GM19455 (cell line): ENCODE measurements around the gene KANK4.

Experiments
- ATAC-seq: cut with Tn5 transposase; IDR thresholded peaks from one replicate; pipeline ENCODE4 v1.9.1; 2021; ENCODE audit not compliant: unreplicated experiment

KANK4 gene

GRCh38 chr1:62318756-62319544 lies at the start of gene KANK4:
Gene KANK4 (minus strand): TSS chr1:62319434. CDS start chr1:62281564, 37,870 bp downstream.
- no peak for ATAC-seq

- ATAC-seq, result no peak
Measured at GRCh38 chr1:62368989-62369388, 49.8 kb upstream of the KANK4 start.

- ATAC-seq, result no peak
Measured at GRCh38 chr1:62367005-62367557, 47.8 kb upstream of the KANK4 start.

GRCh38 chr1:62364721-62365120 lies 45.5 kb upstream of the KANK4 start:
- ATAC-seq, result no peak

- ATAC-seq, result no peak
Measured at GRCh38 chr1:62362926-62363325, 43.7 kb upstream of the KANK4 start.

- no peak for ATAC-seq
Measured at GRCh38 chr1:62362061-62362917, 43.1 kb upstream of the KANK4 start.

- no peak for ATAC-seq
Measured at GRCh38 chr1:62361431-62361830, 42.2 kb upstream of the KANK4 start.

- ATAC-seq, result no peak
Measured at GRCh38 chr1:62358665-62359373, 39.6 kb upstream of the KANK4 start.

GRCh38 chr1:62357916-62358315 lies 38.7 kb upstream of the KANK4 start:
- ATAC-seq, result no peak

GRCh38 chr1:62356257-62356835 lies 37.1 kb upstream of the KANK4 start:
- ATAC-seq, result no peak

- no peak for ATAC-seq
Measured at GRCh38 chr1:62355095-62355494, 35.9 kb upstream of the KANK4 start.

GRCh38 chr1:62353853-62354252 lies 34.6 kb upstream of the KANK4 start:
- ATAC-seq, result no peak

GRCh38 chr1:62352387-62352786 lies 33.2 kb upstream of the KANK4 start:
- ATAC-seq, result no peak

- ATAC-seq, result no peak
Measured at GRCh38 chr1:62349470-62350233, 30.4 kb upstream of the KANK4 start.

GRCh38 chr1:62346886-62347285 lies 27.7 kb upstream of the KANK4 start:
- ATAC-seq, result no peak

- ATAC-seq, result no peak
Measured at GRCh38 chr1:62343911-62344310, 24.7 kb upstream of the KANK4 start.

GRCh38 chr1:62342270-62342669 lies 23.0 kb upstream of the KANK4 start:
- ATAC-seq, result no peak

- ATAC-seq, result no peak
Measured at GRCh38 chr1:62341615-62342014, 22.4 kb upstream of the KANK4 start.

GRCh38 chr1:62341089-62341488 lies 21.9 kb upstream of the KANK4 start:
- no peak for ATAC-seq
